ENCODE data around the gene SLIT3. TPM values are rescaled to one million over a fixed set of nuclear protein-coding genes. Genes with fewer than 3 reads are reported as not detected.

Gene SLIT3
- total RNA-seq, 1 experiment from 2014 or later = 0.92 TPM

GRCh38 chr5:169079697-169080096 is 221.2 kb downstream of the SLIT3 start:
- WGBS (ENCODE audit: extremely low coverage, insufficient read length, low lambda C conversion rate) = no CpG with 5 or more reads among the region's 2 CpGs

More at GRCh38 chr5:169079697-169080096, 221.2 kb downstream of the SLIT3 start:
- no peaks in the 10 kb centered on the region for H3K27me3 ChIP-seq (ENCODE audit: insufficient read depth, low read length)
- no peak overlapping the region for H2BK12ac ChIP-seq (ENCODE audit: insufficient read length, low read depth, low read length)
- no peaks in the 10 kb centered on the region for H3K79me2 ChIP-seq (ENCODE audit: insufficient read depth, low read length)
- H3K56ac ChIP-seq (ENCODE audit: insufficient read length, low read depth, low read length) = no peak overlapping the region
- H2AFZ ChIP-seq (ENCODE audit: low read length) = no peak overlapping the region
- no peak overlapping the region for H3K14ac ChIP-seq (ENCODE audit: insufficient read depth, low read length)
- no peak overlapping the region for H3K4ac ChIP-seq (ENCODE audit: low read depth, low read length)
- H3T11ph ChIP-seq (ENCODE audit: low read length) = no peak overlapping the region
- peaks cover 10% of the 10 kb centered on the region for H3K27me3 Mint-ChIP-seq (ENCODE audit: low read depth)
- no peak overlapping the region for H3K27ac ChIP-seq (ENCODE audit: insufficient read length, low read depth, low read length)
- no peaks in the 10 kb centered on the region for H3K9me3 ChIP-seq (ENCODE audit: control insufficient read depth, low read depth, low read length)
- no peak overlapping the region for H3K27ac Mint-ChIP-seq
- DNase-seq = no peak
- H2BK120ac ChIP-seq (ENCODE audit: low read depth, low read length, poor library complexity, severe bottlenecking) = no peak overlapping the region
- H3K4me1 Mint-ChIP-seq = peaks cover 37 to 41% of the 10 kb centered on the region in 2 experiments
- H4K20me1 ChIP-seq (ENCODE audit: control insufficient read depth, insufficient read depth, insufficient read length) = no peaks in the 10 kb centered on the region
- no peaks in the 10 kb centered on the region for H3K23me2 ChIP-seq (ENCODE audit: insufficient read length, low read depth, low read length, poor library complexity, severe bottlenecking)
- H4K8ac ChIP-seq (replicated peaks; ENCODE audit: insufficient read length, low read depth, low read length) = no peak overlapping the region
- H3K79me1 ChIP-seq (ENCODE audit: insufficient read depth, low read depth, low read length, poor library complexity, severe bottlenecking) = no peaks in the 10 kb centered on the region
- no peak for TF ChIP-seq CTCF (conservative IDR thresholded peaks at IDR 0.05)
- H2BK5ac ChIP-seq (ENCODE audit: insufficient read length, low read length) = no peak overlapping the region
- no peaks in the 10 kb centered on the region for H3K9me3 Mint-ChIP-seq
- no peak overlapping the region for H4K91ac ChIP-seq (ENCODE audit: insufficient read length, low read depth, low read length)
- no peak overlapping the region for H2BK20ac ChIP-seq (ENCODE audit: low read depth, low read length, poor library complexity, severe bottlenecking)
- H3K4me1 ChIP-seq (ENCODE audit: insufficient read depth, low read length) = peaks cover 4% of the 10 kb centered on the region; the same call in 1 of the 2 replicates
- H4K5ac ChIP-seq (ENCODE audit: insufficient read length, low read depth, low read length) = no peak overlapping the region
- H2BK15ac ChIP-seq (ENCODE audit: low read depth, low read length) = no peak overlapping the region
- no peak overlapping the region; a peak in 1 of 5 replicates for H3K4me3 Mint-ChIP-seq
- no peak overlapping the region for H2AK5ac ChIP-seq (ENCODE audit: insufficient read length, low read length)
- H3K4me2 ChIP-seq (ENCODE audit: insufficient read depth, insufficient read length, low read length) = no peak overlapping the region
- H3K9ac ChIP-seq (ENCODE audit: extremely low read depth, insufficient read length, low read length) = no peak overlapping the region
- H3K36me3 Mint-ChIP-seq (ENCODE audit: insufficient read depth in 1 of 3, low read depth in 3 of 3) = no peaks in the 10 kb centered on the region
- no peak overlapping the region for H3K18ac ChIP-seq (ENCODE audit: insufficient read length, low read depth, low read length)
- H3K23ac ChIP-seq (ENCODE audit: insufficient read length, low read depth, low read length) = no peak overlapping the region
